DMS114 treated with DMSO at 0.1 percent for 48 hours (cell line): ENCODE results near the gene LTB4R2.

ENCODE experiments used
- DNase-seq: peaks from one replicate; lab custom pipeline; 2025; ENCODE audit not compliant: unreplicated experiment; lab: John Stamatoyannopoulos, UW

The LTB4R2 gene

DNA sequence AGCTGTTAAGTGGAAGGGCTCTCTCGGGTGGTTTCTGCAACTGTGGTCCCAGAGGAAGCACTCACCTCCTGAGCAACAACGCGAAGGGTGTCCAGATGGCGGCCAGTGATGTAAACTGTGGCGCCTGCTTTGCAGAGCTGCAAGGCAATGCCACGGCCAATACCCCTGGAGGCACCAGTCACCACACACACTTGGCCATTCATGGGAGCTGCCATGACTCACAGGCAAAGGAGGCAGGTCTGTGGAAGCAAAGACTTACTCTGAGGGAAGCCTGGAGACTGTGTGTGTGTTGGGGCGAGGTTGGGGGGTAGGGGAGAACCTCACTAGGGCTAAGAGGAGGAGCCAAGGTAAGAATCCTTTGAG is 11.1 kb upstream of the LTB4R2 start:
- DNase-seq: no peak

GRCh38 chr14:24299255-24300191 is 10.4 kb upstream of the LTB4R2 start, which contains the start of the genes DHRS1 and NOP9:
Gene DHRS1 (minus strand): TSS chr14:24299780. CDS start chr14:24299106, 674 bp downstream.
Gene NOP9 (plus strand): TSS chr14:24299850. CDS start chr14:24299955, 105 bp downstream.
- DNase-seq: peak; percentile 48

DNA sequence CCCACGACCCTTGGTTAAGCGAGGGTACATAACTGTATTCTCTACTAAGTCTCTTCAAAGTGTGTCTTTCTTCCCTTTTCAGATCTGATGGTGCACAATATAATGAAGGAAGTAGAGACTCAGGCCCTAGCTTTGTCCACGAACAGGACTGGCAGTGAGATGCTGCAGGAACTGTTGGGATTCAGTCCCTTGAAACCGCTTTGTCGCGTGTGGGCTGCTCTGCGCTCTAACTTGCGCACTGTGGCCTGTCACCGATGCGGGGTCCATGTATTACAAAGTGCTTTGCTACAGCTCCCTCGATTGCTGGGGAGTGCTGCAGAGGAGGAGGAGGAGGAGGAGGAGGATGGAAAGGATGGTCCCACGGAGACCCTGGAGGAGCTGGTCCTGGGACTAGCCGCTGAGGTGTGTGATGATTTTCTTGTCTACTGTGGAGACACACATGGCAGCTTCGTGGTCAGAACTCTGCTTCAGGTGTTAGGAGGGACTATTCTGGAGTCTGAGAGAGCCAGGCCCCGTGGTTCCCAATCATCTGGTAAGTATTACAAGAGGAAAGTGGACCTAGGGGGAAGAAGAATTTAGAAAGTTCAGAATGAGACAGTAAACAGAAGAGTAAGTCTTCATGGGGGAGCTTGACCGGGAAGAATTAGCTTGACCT is 9.5 kb upstream of the LTB4R2 start:
- no peak for DNase-seq

DNA sequence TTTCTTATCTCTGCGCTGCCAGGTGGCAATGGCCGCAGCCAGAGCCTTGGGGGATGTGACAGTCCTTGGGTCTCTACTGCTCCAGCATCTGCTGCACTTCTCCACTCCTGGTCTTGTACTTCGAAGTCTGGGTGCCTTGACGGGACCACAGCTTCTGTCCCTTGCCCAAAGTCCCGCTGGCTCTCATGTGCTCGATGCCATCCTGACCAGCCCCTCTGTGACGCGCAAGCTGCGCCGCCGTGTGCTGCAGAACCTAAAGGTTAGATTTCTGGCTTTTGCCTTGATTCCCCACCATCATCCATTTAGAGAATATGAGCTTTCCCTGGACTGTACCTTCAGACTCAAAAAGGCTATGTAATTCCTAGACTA is 5.9 kb upstream of the LTB4R2 start:
- no peak for DNase-seq

- no peak for DNase-seq
These were observed 2.8 kb upstream of the LTB4R2 start for GRCh38 chr14:24307156-24307574.

GRCh38 chr14:24307575-24308341 is 2.2 kb upstream of the LTB4R2 start, which contains the start of gene CIDEB:
Gene CIDEB (minus strand): TSS chr14:24307977. CDS start chr14:24307858, 119 bp downstream.
- peak; percentile 27 for DNase-seq

- DNase-seq: no peak
These were observed 1.4 kb upstream of the LTB4R2 start for GRCh38 chr14:24308342-24309124.

GRCh38 chr14:24310265-24310645 is 315 bp downstream of the LTB4R2 start:
- no peak for DNase-seq

DNA sequence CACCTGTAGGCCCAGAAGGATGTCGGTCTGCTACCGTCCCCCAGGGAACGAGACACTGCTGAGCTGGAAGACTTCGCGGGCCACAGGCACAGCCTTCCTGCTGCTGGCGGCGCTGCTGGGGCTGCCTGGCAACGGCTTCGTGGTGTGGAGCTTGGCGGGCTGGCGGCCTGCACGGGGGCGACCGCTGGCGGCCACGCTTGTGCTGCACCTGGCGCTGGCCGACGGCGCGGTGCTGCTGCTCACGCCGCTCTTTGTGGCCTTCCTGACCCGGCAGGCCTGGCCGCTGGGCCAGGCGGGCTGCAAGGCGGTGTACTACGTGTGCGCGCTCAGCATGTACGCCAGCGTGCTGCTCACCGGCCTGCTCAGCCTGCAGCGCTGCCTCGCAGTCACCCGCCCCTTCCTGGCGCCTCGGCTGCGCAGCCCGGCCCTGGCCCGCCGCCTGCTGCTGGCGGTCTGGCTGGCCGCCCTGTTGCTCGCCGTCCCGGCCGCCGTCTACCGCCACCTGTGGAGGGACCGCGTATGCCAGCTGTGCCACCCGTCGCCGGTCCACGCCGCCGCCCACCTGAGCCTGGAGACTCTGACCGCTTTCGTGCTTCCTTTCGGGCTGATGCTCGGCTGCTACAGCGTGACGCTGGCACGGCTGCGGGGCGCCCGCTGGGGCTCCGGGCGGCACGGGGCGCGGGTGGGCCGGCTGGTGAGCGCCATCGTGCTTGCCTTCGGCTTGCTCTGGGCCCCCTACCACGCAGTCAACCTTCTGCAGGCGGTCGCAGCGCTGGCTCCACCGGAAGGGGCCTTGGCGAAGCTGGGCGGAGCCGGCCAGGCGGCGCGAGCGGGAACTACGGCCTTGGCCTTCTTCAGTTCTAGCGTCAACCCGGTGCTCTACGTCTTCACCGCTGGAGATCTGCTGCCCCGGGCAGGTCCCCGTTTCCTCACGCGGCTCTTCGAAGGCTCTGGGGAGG is 985 bp downstream of the LTB4R2 start, which contains the start of gene LTB4R:
LTB4R (plus strand) TSS at position 857 of the 959 bp plus-strand sequence. CDS start 4,150 bp downstream, outside the sequence.
- no peak for DNase-seq

DNA sequence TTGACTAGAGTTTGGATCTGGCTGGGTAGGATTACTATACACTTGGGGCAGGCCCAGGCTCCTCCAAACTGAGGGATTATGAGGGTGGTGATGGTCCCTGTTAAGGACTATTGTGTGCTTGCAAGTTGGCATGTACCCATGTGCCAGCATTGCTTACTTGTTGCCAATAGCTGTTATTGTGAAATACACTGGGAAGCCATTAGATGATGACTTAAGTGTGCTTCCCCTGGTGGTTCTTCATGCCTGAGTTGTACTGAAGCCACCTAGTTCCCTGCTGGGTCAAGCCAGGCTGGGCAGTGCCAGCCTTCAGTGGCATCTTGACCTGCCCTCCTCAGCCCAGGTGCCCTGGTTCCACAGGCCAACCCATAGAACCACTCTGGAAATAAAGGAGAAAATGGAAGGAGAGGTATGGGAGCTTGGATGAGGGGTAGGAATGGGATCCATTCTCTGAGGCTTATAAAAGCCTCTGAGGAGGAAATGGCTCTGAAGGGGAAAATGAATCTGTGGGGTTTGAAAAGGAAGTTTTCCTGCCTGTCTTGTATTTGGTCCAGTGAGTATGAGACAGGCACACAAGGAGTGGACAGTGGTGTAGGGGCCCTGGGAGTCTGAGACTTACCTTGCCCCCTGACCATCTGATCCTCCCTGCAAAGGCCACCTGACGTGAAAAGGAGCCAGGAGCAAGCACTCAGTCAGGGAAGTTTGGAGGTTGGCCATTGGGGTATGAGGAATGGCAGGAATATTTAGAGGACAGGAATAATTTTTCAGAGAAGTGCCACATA is 2.1 kb downstream of the LTB4R2 start:
- DNase-seq: no peak

DNA sequence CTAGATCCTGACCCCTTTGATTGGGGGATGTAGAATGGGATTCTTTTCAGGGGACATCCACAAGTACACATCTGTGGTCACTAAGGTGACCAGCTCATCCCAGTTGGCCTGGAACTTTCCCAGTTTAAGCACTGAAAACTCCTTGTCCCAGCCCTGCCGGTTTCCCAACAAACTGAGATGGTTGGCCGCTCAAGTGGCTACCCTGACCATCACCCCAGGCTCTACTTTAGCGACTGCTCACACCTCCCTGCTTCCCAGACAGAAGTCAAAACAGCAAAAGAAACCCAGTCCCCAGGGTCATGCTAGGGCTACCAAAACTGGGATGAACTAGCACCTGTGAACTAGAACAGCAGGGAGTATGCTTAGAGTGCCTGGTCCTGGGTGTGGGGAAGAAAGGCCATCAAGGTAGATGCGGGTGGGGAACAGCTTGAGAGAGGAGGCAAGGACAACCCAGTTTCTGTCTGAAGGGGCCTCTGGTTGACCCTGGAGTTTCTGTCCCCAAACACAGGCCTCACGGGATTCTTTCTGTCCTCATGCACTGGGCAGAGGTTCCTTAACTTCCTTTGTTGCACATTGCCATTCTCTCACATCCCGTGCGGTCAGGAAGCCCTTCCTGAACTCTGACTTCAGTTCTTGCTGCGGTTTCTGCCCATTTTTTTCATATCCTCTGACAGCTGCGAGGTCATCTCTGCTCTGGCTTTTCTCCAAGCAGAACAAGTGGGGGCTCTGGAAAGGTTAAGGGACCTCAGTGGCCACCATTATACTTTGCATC is 3.0 kb downstream of the LTB4R2 start:
- DNase-seq: no peak

- no peak for DNase-seq
These were observed 4.0 kb downstream of the LTB4R2 start for GRCh38 chr14:24313913-24314312.

- no peak for DNase-seq
These were observed 4.6 kb downstream of the LTB4R2 start for GRCh38 chr14:24314377-24315193.

GRCh38 chr14:24315243-24315806 is 5.4 kb downstream of the LTB4R2 start:
- DNase-seq: no peak

DNA sequence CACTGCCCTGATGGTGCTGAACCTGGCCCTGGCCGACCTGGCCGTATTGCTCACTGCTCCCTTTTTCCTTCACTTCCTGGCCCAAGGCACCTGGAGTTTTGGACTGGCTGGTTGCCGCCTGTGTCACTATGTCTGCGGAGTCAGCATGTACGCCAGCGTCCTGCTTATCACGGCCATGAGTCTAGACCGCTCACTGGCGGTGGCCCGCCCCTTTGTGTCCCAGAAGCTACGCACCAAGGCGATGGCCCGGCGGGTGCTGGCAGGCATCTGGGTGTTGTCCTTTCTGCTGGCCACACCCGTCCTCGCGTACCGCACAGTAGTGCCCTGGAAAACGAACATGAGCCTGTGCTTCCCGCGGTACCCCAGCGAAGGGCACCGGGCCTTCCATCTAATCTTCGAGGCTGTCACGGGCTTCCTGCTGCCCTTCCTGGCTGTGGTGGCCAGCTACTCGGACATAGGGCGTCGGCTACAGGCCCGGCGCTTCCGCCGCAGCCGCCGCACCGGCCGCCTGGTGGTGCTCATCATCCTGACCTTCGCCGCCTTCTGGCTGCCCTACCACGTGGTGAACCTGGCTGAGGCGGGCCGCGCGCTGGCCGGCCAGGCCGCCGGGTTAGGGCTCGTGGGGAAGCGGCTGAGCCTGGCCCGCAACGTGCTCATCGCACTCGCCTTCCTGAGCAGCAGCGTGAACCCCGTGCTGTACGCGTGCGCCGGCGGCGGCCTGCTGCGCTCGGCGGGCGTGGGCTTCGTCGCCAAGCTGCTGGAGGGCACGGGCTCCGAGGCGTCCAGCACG is 6.1 kb downstream of the LTB4R2 start:
- no peak for DNase-seq

DNA sequence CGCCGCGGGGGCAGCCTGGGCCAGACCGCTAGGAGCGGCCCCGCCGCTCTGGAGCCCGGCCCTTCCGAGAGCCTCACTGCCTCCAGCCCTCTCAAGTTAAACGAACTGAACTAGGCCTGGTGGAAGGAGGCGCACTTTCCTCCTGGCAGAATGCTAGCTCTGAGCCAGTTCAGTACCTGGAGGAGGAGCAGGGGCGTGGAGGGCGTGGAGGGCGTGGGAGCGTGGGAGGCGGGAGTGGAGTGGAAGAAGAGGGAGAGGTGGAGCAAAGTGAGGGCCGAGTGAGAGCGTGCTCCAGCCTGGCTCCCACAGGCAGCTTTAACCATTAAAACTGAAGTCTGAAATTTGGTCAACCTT is 6.6 kb downstream of the LTB4R2 start:
- DNase-seq: no peak
